GM06990 (cell line): ENCODE results near the gene LGALS12.

Source experiments
- DNase-seq: peaks from one replicate; pipeline ENCODE4 v3.0.0-alpha.2; 2011; ENCODE audit not compliant: insufficient read length; ENCODE audit errors: extremely low read depth
- H3K27me3 ChIP-seq: replicated peaks from 2 replicates; pipeline ENCODE4 v1.6.0; 2011; ENCODE audit warnings: low read length; ENCODE audit not compliant: control insufficient read depth, insufficient read depth
- H3K36me3 ChIP-seq: 2 replicates; pipeline ENCODE4 v1.5.1; 2011; ENCODE audit warnings: low read length; ENCODE audit not compliant: control insufficient read depth, insufficient read depth
- H3K4me3 ChIP-seq: replicated peaks from 2 replicates; pipeline ENCODE4 v1.5.1; 2011; ENCODE audit warnings: low read depth, mild to moderate bottlenecking, control low read depth, low read length
- CTCF ChIP-seq: IDR thresholded peaks from 2 replicates; pipeline ENCODE4 v1.5.1; 2011; ENCODE audit warnings: low read length, control low read depth, mild to moderate bottlenecking, inconsistent platforms; ENCODE audit not compliant: insufficient read depth, poor library complexity, severe bottlenecking

LGALS12 gene

GRCh38 chr11:63494975-63495374 lies 10.9 kb upstream of the LGALS12 start:
- no peaks in the 10 kb centered on the region for H3K36me3 ChIP-seq
- DNase-seq, result no peak
- no peaks in the 10 kb centered on the region; the same call in 1 of the 2 replicates for H3K27me3 ChIP-seq
- no peak for TF ChIP-seq CTCF
- H3K4me3 ChIP-seq, result no peak overlapping the region

GRCh38 chr11:63499874-63500273 lies 6.0 kb upstream of the LGALS12 start:
- TF ChIP-seq CTCF, result no peak
- Histone ChIP-seq H3K4me3 (no peak overlapping the region), H3K36me3 (no peaks in the 10 kb centered on the region), H3K27me3 (no peaks in the 10 kb centered on the region)
- DNase-seq, result no peak

GRCh38 chr11:63501236-63501635 lies 4.6 kb upstream of the LGALS12 start:
- DNase-seq, result no peak
- Histone ChIP-seq H3K27me3 (no peaks in the 10 kb centered on the region; the same call in 1 of the 2 replicates), H3K36me3 (no peaks in the 10 kb centered on the region)

DNA sequence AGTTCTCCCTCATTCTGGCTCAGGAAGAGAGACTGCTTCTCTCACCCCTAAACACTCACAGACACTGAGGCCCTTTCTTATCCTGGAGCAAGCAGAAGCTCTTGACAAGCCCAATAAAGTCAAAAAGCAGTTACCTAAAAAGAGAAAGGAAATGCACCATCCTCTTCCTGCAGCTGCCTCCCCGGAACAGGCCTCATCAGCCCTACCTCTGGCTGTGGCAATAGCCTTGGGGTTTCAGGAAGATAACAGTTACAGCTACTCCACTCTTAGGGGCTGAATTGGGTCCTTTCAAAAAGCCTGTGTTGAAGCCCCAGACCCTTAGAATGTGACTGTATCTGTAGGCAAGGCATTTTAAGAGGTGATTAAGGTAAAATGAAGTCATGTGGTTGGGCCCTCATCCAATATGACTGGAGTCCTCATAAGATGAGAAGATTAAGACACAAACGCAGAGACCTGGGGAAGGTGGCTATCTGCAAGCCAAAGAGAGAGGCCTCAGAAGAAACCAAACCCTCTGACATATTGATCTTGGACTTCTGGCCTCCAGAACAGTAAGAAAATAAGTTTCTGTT lies 3.5 kb upstream of the LGALS12 start:
- TF ChIP-seq CTCF, result no peak
- no peak for DNase-seq
- H3K27me3 ChIP-seq, result no peaks in the 10 kb centered on the region; the same call in 1 of the 2 replicates

More at GRCh38 chr11:63501236-63501635, 4.6 kb upstream of the LGALS12 start:
- no peak for TF ChIP-seq CTCF
- H3K4me3 ChIP-seq, result no peak overlapping the region

GRCh38 chr11:63503492-63503891 lies 2.4 kb upstream of the LGALS12 start:
- Histone ChIP-seq H3K27me3 (no peaks in the 10 kb centered on the region; the same call in 1 of the 2 replicates), H3K36me3 (no peaks in the 10 kb centered on the region), H3K4me3 (no peak overlapping the region)
- no peak for DNase-seq
- no peak for TF ChIP-seq CTCF

More for the DNA sequence above, 3.5 kb upstream of the LGALS12 start:
- H3K36me3 ChIP-seq, result no peaks in the 10 kb centered on the region
- H3K4me3 ChIP-seq, result no peak overlapping the region

GRCh38 chr11:63504054-63504453 lies 1.8 kb upstream of the LGALS12 start:
- no peaks in the 10 kb centered on the region for H3K36me3 ChIP-seq

More at GRCh38 chr11:63504054-63504453, 1.8 kb upstream of the LGALS12 start:
- H3K4me3 ChIP-seq, result no peak overlapping the region
- DNase-seq, result no peak
- TF ChIP-seq CTCF, result no peak
- H3K27me3 ChIP-seq, result no peaks in the 10 kb centered on the region; the same call in none of the 2 replicates
